ENCODE measurements around the gene NPW.
"Not testable (repeated sequence)": the region's sequence is repeated elsewhere in the genome, so short reads cannot be mapped to it uniquely, and the experiment has no call there.

Gene NPW

DNA sequence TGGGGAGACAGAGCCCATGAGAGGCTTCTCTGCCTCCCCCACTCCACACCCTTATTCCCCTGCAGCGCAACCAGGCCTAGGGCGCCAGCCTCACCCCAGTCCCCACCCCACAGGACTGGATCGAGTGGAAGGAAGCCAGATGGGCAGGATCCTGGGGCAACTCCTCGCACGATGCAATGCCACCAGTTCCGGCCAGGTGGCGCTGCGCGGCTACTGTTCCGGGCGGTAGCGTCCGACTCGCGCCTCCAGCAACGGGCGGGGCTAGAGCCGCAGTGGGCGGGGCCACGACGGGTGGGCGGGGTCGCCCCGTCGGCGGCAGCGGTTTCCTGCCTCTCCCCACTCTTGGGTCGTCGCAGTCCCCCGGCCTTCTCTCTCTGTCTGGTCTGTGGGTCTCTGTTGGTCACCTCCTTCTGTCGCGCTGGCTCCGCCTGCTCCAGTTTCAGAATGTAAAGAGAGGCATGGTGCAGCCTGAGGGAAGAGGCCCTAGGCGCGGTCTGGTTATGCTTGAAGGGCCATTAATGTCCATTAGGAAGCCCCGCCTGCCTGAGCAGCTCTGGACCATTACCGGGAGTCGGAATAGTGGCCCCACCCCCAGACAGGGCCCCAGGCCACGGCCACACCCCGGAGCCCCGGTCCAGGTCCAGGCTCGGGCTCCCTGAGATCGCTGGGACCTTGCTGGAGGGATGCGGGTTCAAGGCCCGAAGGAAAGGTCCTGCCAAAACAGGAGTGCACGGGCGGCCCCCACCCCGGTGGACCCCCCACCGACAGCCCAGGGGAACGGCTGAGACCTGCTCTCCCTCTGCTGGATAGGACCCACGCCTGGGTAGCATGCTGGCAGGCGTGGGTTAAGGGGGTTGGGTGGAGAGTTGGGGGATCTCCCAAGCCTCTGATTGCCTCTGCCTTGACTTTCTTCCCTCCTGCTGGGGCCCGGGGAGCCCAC is 3.8 kb downstream of the NPW start:
- DNase-seq: peak; percentile 94

DNA sequence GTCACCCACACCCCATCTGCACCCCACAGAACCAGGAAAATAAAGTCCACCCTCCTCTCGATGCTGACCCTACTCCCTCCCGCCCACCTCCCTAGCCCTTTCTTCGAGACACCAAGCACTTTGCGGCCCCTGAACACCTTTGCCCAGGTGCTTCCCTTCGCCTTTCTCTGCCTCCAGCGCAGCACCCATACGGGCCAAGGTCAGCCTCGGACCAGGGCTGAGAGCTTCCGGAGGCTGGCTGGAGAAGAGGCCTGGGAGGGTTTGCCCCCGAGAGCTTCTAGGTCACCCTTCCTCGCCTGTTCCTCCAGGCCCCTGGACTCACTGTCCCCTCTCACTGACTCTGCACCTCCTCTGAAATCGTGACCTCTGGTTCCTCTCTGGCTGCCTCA is 4.4 kb downstream of the NPW start:
- no peak for DNase-seq

DNA sequence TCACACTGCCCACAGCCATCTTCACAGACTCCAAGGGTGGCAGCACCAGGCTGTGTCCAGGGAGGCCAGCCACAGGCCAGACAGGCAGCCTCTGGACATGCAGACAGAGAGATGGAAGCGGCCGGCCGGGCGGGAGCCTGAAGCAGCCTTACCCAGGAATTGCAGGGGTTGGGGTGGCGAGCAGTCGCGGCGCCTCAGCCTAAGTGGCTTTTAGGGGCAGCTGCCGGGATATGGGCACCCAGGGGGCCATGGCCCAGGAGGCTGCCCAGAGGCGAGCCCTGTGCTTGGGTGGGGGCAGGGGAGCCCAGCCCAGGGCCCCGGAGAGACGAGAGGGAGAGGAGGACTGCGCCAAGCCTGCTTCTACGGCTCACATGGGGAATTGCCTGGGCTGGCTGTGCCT is 5.7 kb downstream of the NPW start:
- no peak for DNase-seq

GRCh38 chr16:2025878-2026460 is 6.4 kb downstream of the NPW start:
- DNase-seq: no peak

DNA sequence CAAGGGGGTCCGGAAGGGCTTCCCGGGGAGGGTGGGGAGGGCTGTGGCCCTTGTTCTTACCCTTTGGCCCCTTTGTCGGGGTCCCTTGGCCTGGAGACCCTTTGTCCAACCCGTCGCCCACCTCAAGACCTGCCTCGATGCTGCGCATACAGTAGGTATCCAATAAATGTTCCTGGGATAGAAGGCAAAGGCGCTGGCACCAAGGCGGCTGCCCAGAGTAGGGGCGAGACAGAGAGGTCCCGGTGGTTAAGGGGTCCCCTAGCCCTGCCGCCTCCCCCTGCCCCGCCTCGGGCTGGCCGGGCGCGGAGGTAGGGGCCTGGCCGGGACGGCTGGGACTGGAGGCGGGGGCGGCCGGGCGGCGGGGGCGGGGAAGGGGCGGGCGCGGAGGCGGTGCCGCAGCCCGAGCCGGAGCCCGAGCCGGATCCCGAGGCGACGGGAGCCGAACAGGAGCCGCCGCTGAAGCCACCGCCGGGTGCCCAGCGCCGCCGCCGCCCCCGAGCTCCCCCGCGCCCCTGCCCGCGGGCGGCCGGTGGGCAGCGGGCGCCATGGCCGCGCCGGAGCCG is 7.0 kb downstream of the NPW start, which contains the start of gene NHERF2:
TSS of gene NHERF2 (plus strand) at position 442 of the 563 bp plus-strand sequence. CDS start at position 546, 104 bp downstream.
- no peak for DNase-seq

- DNase-seq: no peak
Measured at GRCh38 chr16:2027024-2028010, 7.7 kb downstream of the NPW start.

GRCh38 chr16:2028146-2028545 is 8.6 kb downstream of the NPW start:
- no peak for DNase-seq

- DNase-seq: no peak
Measured at GRCh38 chr16:2028620-2029220, 9.1 kb downstream of the NPW start.

DNA sequence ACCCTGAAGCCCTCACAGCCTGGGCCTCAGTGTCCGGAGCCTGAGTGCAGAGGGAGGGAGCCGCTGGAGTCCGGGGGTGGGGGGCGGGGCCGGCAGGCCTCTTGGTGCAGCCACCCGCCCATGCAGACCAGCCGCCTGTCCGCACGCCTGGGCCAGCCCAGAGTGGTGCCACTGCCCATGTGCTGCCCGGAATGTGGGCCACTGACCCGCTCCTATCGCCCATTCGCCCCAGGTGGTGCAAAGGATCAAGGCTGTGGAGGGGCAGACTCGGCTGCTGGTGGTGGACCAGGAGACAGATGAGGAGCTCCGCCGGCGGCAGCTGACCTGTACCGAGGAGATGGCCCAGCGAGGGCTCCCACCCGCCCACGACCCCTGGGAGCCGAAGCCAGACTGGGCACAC is 9.8 kb downstream of the NPW start:
- DNase-seq: no peak

GRCh38 chr16:2030036-2030435 is 10.5 kb downstream of the NPW start:
- DNase-seq: no peak

DNA sequence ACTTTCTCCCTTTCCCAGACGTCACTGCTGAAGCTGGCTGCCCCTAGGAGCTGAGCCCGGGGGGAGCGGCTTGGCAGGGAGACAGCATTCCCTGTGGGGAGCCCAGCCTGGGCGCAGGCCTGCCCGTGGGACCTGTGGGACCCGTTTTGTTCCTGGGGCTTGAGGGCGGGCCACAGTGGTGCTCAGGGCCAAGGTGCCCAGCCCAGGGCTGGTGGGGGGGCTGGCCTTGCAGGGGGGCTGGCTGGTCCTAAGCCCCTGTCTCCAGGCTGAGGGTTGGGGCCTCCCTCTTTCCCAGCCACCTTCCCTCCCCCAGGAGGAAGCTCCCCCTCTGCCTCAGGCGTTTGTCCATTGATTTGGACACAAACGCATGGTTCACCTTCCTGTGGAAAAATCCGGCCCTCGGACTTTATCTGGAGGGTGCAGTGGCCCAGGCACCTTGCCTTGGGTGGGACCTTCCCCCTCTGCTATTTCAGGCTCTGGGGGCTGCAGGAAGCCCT is 11.5 kb downstream of the NPW start:
- no peak for DNase-seq

GRCh38 chr16:2032285-2033056 is 12.9 kb downstream of the NPW start:
- DNase-seq: no peak

GRCh38 chr16:2033057-2033908 is 13.7 kb downstream of the NPW start:
- DNase-seq: no peak

DNA sequence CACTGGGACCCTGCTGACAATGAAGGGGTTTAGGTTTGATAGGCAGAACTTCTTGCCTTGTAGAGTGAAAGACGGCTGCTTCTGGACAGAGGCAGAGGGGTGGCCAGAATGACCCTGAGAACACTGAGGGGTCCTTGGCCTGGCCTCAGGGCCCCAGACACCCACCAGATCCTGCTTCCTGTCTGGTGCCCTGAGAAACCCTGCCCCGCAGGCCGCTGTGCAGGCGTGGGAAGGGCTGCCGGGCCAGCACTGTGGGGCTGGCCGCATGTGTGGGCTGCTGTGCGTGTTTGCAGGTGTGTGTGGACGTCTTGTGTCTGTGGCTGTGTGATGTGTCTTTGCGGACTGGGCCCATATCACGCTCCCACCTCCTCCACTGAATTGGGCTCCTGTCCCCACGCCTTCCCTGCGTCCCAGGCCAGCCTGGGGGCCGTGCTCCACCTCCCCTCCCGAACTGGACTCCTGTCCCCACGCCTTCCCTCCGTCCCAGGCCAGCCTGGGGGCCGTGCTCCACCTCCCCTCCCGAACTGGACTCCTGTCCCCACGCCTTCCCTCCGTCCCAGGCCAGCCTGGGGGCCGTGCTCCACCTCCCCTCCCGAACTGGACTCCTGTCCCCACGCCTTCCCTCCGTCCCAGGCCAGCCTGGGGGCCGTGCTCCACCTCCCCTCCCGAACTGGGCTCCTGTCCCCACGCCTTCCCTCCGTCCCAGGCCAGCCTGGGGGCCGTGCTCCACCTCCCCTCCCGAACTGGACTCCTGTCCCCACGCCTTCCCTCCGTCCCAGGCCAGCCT is 14.5 kb downstream of the NPW start:
- not testable (repeated sequence) for DNase-seq

GRCh38 chr16:2034696-2035430 is 15.3 kb downstream of the NPW start:
- no peak for DNase-seq

DNA sequence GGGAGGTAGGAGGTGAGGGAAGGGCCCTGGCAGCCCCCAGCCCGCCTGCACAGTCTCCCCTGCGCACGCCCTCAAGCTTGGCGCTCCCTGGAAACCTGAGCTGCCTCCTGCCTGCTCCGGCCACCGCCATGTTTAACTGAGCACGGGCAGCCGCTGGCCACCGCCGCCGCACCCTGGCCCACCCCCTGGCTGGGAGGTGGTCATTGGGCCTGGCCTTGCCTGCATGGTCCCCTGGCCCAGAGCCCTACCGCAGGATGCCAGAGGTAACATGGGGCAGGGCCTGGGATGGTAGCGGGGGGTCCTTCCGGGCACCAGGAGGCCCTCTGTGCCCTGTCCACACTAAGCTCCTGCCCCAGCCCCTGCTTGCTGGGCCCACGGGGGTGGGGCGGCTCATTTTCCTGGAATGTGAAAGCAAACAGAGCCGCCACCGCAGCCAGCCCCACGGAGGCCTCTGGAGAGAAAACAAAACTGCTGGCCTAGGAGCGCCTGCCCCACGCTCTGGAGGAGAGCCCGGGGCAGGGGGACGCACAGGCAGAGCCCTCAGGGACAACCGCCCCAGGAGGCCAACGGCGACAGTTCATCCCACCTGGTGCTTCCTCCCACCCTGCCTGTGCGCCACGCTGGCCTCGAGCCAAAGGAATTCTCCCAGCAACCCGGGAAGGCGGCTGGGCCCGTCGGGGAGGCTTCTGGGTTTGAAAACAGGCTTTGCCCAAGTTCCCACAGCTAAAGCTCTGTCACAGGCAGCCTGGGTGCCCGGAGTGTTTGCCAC is 16.0 kb downstream of the NPW start:
- no peak for DNase-seq

- no peak for DNase-seq
Measured at GRCh38 chr16:2036200-2036966, 16.8 kb downstream of the NPW start.
